SW 1271 (cell line): ENCODE data around the gene KCNAB2.
"Not testable (repeated sequence)": the region's sequence is repeated elsewhere in the genome, so short reads cannot be mapped to it uniquely, and the experiment has no call there.

Experiments used
- DNase-seq, 2 experiments: peaks; one replicate each; lab custom pipeline; 2025; lab: John Stamatoyannopoulos, UW

Gene KCNAB2

DNA sequence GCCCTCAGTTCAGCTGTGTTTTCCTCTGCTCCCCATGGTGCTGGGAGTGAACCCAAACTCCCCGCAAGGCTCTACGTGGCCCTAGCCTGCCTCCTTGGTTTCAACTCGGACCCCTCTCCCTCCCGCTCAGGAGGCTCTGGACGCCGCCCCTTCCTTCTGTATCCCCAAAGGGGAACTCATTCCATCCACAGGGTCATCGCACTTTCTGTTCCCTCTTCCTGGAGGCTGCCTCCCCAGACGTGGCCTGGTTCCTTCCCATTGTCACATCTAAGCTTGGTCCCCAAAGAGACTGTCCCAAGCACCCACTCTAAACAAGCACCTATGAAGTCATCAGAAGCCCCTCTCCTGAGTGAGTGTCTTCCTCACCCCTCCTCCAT lies 10.9 kb downstream of the KCNAB2 start:
- no peak for DNase-seq

- DNase-seq = no peak
Observed at GRCh38 chr1:6057170-6057845, 11.6 kb downstream of the KCNAB2 start.

- no peak for DNase-seq
Observed at GRCh38 chr1:6059866-6060265, 14.2 kb downstream of the KCNAB2 start.

DNA sequence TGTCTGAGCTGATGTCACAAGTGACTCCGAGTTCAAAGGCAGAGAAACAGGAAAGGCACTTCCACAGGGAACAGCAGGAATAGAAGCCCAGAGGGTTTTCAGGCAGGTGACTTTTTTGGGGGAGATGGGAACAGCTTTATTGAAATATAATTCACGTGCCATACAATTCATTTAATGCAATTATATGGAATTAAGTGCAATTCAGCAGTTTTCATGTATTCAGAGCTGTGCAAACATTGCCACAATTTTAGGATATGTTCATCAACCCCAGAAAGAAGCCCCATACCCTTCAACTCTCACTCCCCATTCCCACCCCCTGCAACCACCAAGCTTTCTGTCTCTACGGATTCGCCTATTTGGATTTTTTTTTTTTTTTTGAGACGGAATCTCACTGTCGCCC lies 17.0 kb downstream of the KCNAB2 start:
- DNase-seq = no peak

- DNase-seq = not testable (repeated sequence)
Observed at GRCh38 chr1:6063532-6064053, 17.9 kb downstream of the KCNAB2 start.

DNA sequence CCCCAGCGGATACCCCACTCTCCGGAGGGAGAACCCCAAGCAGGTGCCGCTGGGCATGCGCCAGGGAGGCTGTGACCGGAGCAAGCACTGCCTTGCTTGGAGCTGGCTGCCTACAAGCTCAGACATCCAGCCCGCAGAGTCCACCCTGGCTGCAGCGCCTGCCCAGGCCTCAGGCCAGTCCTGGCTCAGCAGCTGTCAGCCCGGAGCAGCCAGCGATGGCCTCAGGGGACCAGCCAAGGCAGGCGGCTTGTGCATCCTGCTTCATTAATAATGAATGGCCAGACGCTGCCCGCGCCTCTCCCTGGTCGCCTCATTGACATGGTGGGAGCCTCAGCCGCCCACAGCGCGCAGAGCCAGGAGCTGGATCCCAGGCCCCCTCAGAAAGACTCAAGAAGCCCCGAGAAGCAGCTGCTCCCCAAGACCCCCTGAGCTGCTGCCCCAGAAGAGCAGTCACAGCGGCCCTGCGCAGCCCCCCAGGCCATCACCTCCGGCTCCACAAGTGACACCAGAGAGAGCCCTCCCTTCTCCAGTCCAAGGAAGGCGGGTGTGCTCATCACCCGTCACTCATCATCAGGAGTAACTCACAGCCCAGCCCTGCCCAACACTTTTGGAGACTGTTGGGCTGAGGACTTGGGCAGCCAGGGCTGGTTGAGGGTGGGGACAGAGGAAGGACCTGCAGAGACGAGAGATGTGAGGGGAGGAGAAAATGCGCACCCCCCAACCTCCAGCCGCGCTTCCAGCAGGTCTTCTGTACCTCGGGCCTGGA lies 19.6 kb downstream of the KCNAB2 start:
- no peak for DNase-seq

- DNase-seq = no peak
Observed at GRCh38 chr1:6066680-6067079, 21.0 kb downstream of the KCNAB2 start.

DNA sequence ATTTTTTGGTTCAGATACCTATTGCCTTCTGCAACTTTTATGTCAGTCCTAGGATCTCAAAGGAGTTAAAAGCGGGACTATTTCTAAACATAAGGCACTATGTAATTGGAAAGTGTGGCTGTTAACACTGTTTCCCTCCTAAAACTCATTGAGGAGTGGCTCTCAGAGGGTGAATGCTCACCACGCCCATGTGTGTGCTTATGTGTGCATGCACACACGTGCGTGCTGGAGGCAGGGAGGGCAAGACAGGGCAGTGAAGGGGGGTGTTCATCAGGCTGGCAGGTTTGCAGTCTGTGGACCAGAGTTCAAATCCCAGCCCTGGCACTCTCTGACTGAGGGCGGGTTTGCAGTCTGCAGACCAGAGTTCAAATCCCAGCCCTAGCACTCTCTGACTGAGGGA lies 22.4 kb downstream of the KCNAB2 start:
- DNase-seq = no peak

GRCh38 chr1:6068932-6069331 lies 23.2 kb downstream of the KCNAB2 start:
- DNase-seq = no peak

GRCh38 chr1:6069573-6069972 lies 23.9 kb downstream of the KCNAB2 start:
- DNase-seq = no peak

- DNase-seq = no peak
Observed at GRCh38 chr1:6070450-6070974, 24.8 kb downstream of the KCNAB2 start.

- DNase-seq = no peak
Observed at GRCh38 chr1:6071219-6071618, 25.5 kb downstream of the KCNAB2 start.

GRCh38 chr1:6072774-6073479 lies 27.2 kb downstream of the KCNAB2 start:
- no peak for DNase-seq

GRCh38 chr1:6073480-6074053 lies 27.9 kb downstream of the KCNAB2 start:
- DNase-seq = no peak

DNA sequence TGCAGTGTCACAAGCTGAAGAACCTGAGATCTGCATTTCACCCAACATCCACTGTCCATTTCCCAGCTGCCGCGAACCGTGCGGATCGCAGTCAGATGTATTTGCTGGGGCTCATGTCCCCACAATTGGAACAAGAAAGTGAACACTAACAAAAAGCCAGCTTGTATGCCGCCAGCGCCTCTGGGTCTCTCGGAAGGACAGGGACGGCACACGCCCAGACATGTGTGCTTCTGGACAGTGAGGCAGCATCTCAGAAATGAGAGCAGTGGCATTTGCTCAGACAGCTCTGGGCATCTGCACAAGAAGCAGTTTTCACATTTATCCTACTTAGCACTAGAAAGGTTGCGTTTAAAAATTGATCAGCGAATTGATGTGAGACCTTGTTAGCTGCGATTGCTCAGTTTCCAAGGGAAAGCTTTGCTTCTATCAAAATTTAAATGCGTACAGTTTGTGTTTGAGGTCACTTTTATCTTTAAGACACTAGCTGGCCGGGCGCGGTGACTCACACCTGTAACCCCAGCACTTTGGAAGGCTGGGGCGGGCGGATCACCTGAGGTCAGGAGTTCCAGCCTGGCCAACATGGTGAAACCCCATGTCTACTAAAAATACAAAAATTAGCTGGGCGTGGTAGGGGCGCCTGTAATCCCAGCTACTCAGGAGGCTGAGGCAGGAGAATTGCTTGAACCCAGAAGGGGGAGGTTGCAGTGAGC lies 28.7 kb downstream of the KCNAB2 start:
- no peak for DNase-seq

DNA sequence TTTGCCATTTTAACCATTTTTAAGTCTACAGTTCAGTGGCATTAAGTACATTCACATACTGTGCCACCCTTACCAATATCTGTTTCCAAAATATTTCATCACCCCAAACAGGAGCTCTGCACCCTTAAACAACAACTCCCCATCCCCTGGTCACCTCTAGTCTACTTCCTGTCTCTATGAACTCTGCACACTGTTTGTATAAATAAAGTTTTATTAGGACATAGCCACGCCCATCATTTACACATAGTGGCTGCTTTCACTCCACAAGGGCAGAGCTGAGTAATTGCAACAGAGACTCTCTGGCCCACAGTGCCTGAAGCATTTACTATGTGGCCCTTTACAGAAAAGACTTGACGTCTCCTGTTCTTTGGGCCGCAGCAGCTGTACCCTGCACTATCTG lies 30.1 kb downstream of the KCNAB2 start:
- peak in 1 of 2 experiments; percentile 4 for DNase-seq

- not testable (repeated sequence) for DNase-seq
Observed at GRCh38 chr1:6077061-6077460, 31.4 kb downstream of the KCNAB2 start.

DNA sequence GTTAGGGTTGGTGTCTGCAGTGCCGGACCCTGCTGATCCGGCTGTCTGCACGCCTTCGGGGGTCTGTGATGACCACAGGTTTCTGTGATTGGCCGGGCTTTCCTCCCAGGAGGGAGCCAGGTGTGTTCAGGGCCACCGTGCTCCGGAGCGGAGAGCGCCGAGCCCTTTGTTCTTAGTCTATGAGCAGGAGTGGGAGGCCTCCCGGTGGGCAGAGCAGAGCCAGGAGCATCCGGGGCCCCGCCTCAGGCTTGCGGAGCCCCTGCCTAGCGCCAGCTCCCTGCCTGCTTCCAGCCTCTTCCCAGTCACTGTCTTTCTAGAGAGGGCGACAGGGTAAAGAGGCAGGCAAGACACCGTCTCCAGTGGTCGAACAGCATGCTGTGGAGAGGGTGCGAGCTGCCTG lies 31.8 kb downstream of the KCNAB2 start:
- no peak for DNase-seq

GRCh38 chr1:6077919-6078318 lies 32.2 kb downstream of the KCNAB2 start:
- DNase-seq = no peak

DNA sequence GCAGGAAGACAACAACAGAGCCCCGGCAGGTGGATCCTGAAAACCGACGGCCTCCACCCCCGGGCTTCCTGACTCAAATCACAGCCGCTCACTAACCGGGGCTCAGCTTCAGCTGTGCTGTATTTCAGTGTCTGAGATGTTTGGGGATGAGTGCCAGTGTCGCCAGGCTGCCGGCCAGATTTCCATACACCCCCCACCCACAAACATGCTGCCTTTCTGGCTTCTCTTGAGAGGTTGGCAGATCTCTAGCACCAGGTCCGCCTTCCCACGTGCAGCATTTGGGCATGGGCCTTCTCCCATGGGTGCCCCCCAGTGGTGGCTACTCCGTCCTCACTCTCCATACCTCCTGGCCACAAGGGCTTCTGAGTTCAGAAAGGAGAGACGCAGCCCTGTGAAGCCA lies 34.8 kb downstream of the KCNAB2 start:
- DNase-seq = no peak

GRCh38 chr1:6081901-6082300 lies 36.2 kb downstream of the KCNAB2 start:
- DNase-seq = no peak
